ENCODE results near the gene WDR59. TPM values are rescaled to one million over a fixed set of nuclear protein-coding genes. Genes with fewer than 3 reads are reported as not detected.

WDR59 gene
- total RNA-seq, 1 experiment from 2014 or later, result 26.8 TPM

- no peaks in the 10 kb centered on the region for H3K36me3 ChIP-seq (ENCODE audit: insufficient read depth, low read length)
- no peak for DNase-seq
- H4K20me1 ChIP-seq (ENCODE audit: insufficient read depth, low read depth, low read length), result no peaks in the 10 kb centered on the region
- H3K9me3 ChIP-seq (ENCODE audit: low read length), result no peaks in the 10 kb centered on the region
- no peaks in the 10 kb centered on the region for H3K27me3 ChIP-seq (ENCODE audit: low read length)
- no peaks in the 10 kb centered on the region for H3K9me2 ChIP-seq (replicated peaks; ENCODE audit: insufficient read depth, low read length)
- H3K27ac ChIP-seq (ENCODE audit: low read length), result no peak overlapping the region
- H3K4me2 ChIP-seq (ENCODE audit: low read depth, low read length, poor library complexity, severe bottlenecking), result no peak overlapping the region
- H3K4me3 ChIP-seq (ENCODE audit: low read length), result no peak overlapping the region
- H3K9ac ChIP-seq (ENCODE audit: low read length), result no peak overlapping the region
- no peaks in the 10 kb centered on the region for H3K4me1 ChIP-seq (ENCODE audit: low read length)
- no peak overlapping the region for H2AFZ ChIP-seq (ENCODE audit: low read length)
- no peaks in the 10 kb centered on the region for H3K79me2 ChIP-seq (ENCODE audit: low read length)
These were observed 148.7 kb downstream of the WDR59 start for GRCh38 chr16:74836111-74836671.

- no peaks in the 10 kb centered on the region for H3K27me3 ChIP-seq (ENCODE audit: low read length)
- H4K20me1 ChIP-seq (ENCODE audit: insufficient read depth, low read depth, low read length), result no peaks in the 10 kb centered on the region
- no peak overlapping the region for H3K27ac ChIP-seq (ENCODE audit: low read length)
- no peaks in the 10 kb centered on the region; the same call in 1 of the 2 replicates for H3K9me3 ChIP-seq (ENCODE audit: low read length)
- H3K4me2 ChIP-seq (ENCODE audit: low read depth, low read length, poor library complexity, severe bottlenecking), result no peak overlapping the region
- no peak overlapping the region for H3K9ac ChIP-seq (ENCODE audit: low read length)
- no peaks in the 10 kb centered on the region for H3K9me2 ChIP-seq (replicated peaks; ENCODE audit: insufficient read depth, low read length)
- H3K4me1 ChIP-seq (ENCODE audit: low read length), result no peaks in the 10 kb centered on the region
- no peaks in the 10 kb centered on the region for H3K79me2 ChIP-seq (ENCODE audit: low read length)
- no peak overlapping the region for H3K4me3 ChIP-seq (ENCODE audit: low read length)
- no peaks in the 10 kb centered on the region for H3K36me3 ChIP-seq (ENCODE audit: insufficient read depth, low read length)
- no peak for DNase-seq
- no peak overlapping the region for H2AFZ ChIP-seq (ENCODE audit: low read length)
These were observed 152.7 kb downstream of the WDR59 start for GRCh38 chr16:74832228-74832627.

- no peaks in the 10 kb centered on the region; the same call in 1 of the 2 replicates for H3K9me3 ChIP-seq (ENCODE audit: low read length)
- no peak overlapping the region for H3K27ac ChIP-seq (ENCODE audit: low read length)
- no peak overlapping the region for H2AFZ ChIP-seq (ENCODE audit: low read length)
- no peak overlapping the region for H3K4me3 ChIP-seq (ENCODE audit: low read length)
- H3K4me2 ChIP-seq (ENCODE audit: low read depth, low read length, poor library complexity, severe bottlenecking), result no peak overlapping the region
- no peaks in the 10 kb centered on the region for H3K79me2 ChIP-seq (ENCODE audit: low read length)
- no peaks in the 10 kb centered on the region for H3K27me3 ChIP-seq (ENCODE audit: low read length)
- no peak overlapping the region for H3K9ac ChIP-seq (ENCODE audit: low read length)
- no peaks in the 10 kb centered on the region for H4K20me1 ChIP-seq (ENCODE audit: insufficient read depth, low read depth, low read length)
- H3K9me2 ChIP-seq (replicated peaks; ENCODE audit: insufficient read depth, low read length), result no peaks in the 10 kb centered on the region
- no peaks in the 10 kb centered on the region for H3K36me3 ChIP-seq (ENCODE audit: insufficient read depth, low read length)
- no peaks in the 10 kb centered on the region for H3K4me1 ChIP-seq (ENCODE audit: low read length)
- no peak for DNase-seq
These were observed 153.5 kb downstream of the WDR59 start for GRCh38 chr16:74831467-74831866.

GRCh38 chr16:74830648-74831047, 154.3 kb downstream of the WDR59 start:
- no peak for DNase-seq
- H2AFZ ChIP-seq (ENCODE audit: low read length), result no peak overlapping the region

GRCh38 chr16:74829637-74830036, 155.3 kb downstream of the WDR59 start:
- Histone ChIP-seq H3K9me2 (replicated peaks; ENCODE audit: insufficient read depth, low read length) (no peaks in the 10 kb centered on the region), H3K9me3 (ENCODE audit: low read length) (no peaks in the 10 kb centered on the region; the same call in 1 of the 2 replicates), H3K9ac (ENCODE audit: low read length) (no peak overlapping the region), H4K20me1 (ENCODE audit: insufficient read depth, low read depth, low read length) (no peaks in the 10 kb centered on the region), H3K36me3 (ENCODE audit: insufficient read depth, low read length) (no peaks in the 10 kb centered on the region), H3K27me3 (ENCODE audit: low read length) (no peaks in the 10 kb centered on the region), H2AFZ (ENCODE audit: low read length) (no peak overlapping the region), H3K4me3 (ENCODE audit: low read length) (no peak overlapping the region), H3K4me1 (ENCODE audit: low read length) (no peaks in the 10 kb centered on the region), H3K27ac (ENCODE audit: low read length) (no peak overlapping the region), H3K4me2 (ENCODE audit: low read depth, low read length, poor library complexity, severe bottlenecking) (no peak overlapping the region), H3K79me2 (ENCODE audit: low read length) (no peaks in the 10 kb centered on the region)
- no peak for DNase-seq

More at GRCh38 chr16:74830648-74831047, 154.3 kb downstream of the WDR59 start:
- Histone ChIP-seq H3K79me2 (ENCODE audit: low read length) (no peaks in the 10 kb centered on the region), H3K4me3 (ENCODE audit: low read length) (no peak overlapping the region), H4K20me1 (ENCODE audit: insufficient read depth, low read depth, low read length) (no peaks in the 10 kb centered on the region), H3K27me3 (ENCODE audit: low read length) (no peaks in the 10 kb centered on the region), H3K27ac (ENCODE audit: low read length) (no peak overlapping the region), H3K36me3 (ENCODE audit: insufficient read depth, low read length) (no peaks in the 10 kb centered on the region), H3K4me1 (ENCODE audit: low read length) (no peaks in the 10 kb centered on the region), H3K9ac (ENCODE audit: low read length) (no peak overlapping the region), H3K4me2 (ENCODE audit: low read depth, low read length, poor library complexity, severe bottlenecking) (no peak overlapping the region), H3K9me2 (replicated peaks; ENCODE audit: insufficient read depth, low read length) (no peaks in the 10 kb centered on the region), H3K9me3 (ENCODE audit: low read length) (no peaks in the 10 kb centered on the region; the same call in 1 of the 2 replicates)

- H3K4me2 ChIP-seq (ENCODE audit: low read depth, low read length, poor library complexity, severe bottlenecking), result no peak overlapping the region
- H4K20me1 ChIP-seq (ENCODE audit: insufficient read depth, low read depth, low read length), result no peaks in the 10 kb centered on the region
- no peak overlapping the region for H3K4me3 ChIP-seq (ENCODE audit: low read length)
- no peaks in the 10 kb centered on the region for H3K36me3 ChIP-seq (ENCODE audit: insufficient read depth, low read length)
- no peak overlapping the region for H3K27ac ChIP-seq (ENCODE audit: low read length)
- H3K9me3 ChIP-seq (ENCODE audit: low read length), result no peaks in the 10 kb centered on the region; the same call in 1 of the 2 replicates
- H3K9ac ChIP-seq (ENCODE audit: low read length), result no peak overlapping the region
- no peaks in the 10 kb centered on the region for H3K4me1 ChIP-seq (ENCODE audit: low read length)
- no peaks in the 10 kb centered on the region for H3K79me2 ChIP-seq (ENCODE audit: low read length)
- no peaks in the 10 kb centered on the region for H3K27me3 ChIP-seq (ENCODE audit: low read length)
- H3K9me2 ChIP-seq (replicated peaks; ENCODE audit: insufficient read depth, low read length), result no peaks in the 10 kb centered on the region
- no peak for DNase-seq
- H2AFZ ChIP-seq (ENCODE audit: low read length), result no peak overlapping the region
These were observed 159.0 kb downstream of the WDR59 start for GRCh38 chr16:74825941-74826340.

- Histone ChIP-seq H3K27ac (ENCODE audit: low read length) (no peak overlapping the region), H3K36me3 (ENCODE audit: insufficient read depth, low read length) (no peaks in the 10 kb centered on the region), H3K9me2 (replicated peaks; ENCODE audit: insufficient read depth, low read length) (no peaks in the 10 kb centered on the region), H3K4me3 (ENCODE audit: low read length) (no peak overlapping the region), H2AFZ (ENCODE audit: low read length) (no peak overlapping the region), H3K9me3 (ENCODE audit: low read length) (no peaks in the 10 kb centered on the region; the same call in 1 of the 2 replicates), H3K27me3 (ENCODE audit: low read length) (no peaks in the 10 kb centered on the region), H4K20me1 (ENCODE audit: insufficient read depth, low read depth, low read length) (no peaks in the 10 kb centered on the region), H3K9ac (ENCODE audit: low read length) (no peak overlapping the region), H3K4me2 (ENCODE audit: low read depth, low read length, poor library complexity, severe bottlenecking) (no peak overlapping the region), H3K4me1 (ENCODE audit: low read length) (no peaks in the 10 kb centered on the region), H3K79me2 (ENCODE audit: low read length) (no peaks in the 10 kb centered on the region)
- DNase-seq, result no peak
These were observed 159.9 kb downstream of the WDR59 start for GRCh38 chr16:74825016-74825415.

Data from Karpas-422 (cell line).